ENCODE data around the gene EIF3I. TPM values are rescaled to one million over a fixed set of nuclear protein-coding genes. Genes with fewer than 3 reads are reported as not detected.

EIF3I gene
- total and polyA plus RNA-seq, 2 of the 8 experiments (the other 6 are each of a cell fraction or from before 2014, with no cell fraction given) = 247 to 346 TPM

- no peak for TF ChIP-seq CTCF (IDR thresholded peaks at IDR 0.05; ENCODE audit: control extremely low read depth in 1 of 3, insufficient read depth in 1 of 3, low read depth in 1 of 3, low read length in 3 of 3)
Measured at GRCh38 chr1:32216566-32216965, 5.6 kb upstream of the EIF3I start (continued).
